Activated CD8-positive, alpha-beta T cell treated with anti-CD3 and anti-CD28 coated beads for 36 hours (primary cell): Measurements from ENCODE around the gene RRBP1. TPM values are rescaled to one million over a fixed set of nuclear protein-coding genes. Genes with fewer than 3 reads are reported as not detected.

Experiments
- ATAC-seq: fragments of 200-7000 bp; cut with Tn5 transposase; one replicate; pipeline ENCODE4 v1.10.0; 2021; ENCODE audit warnings: mild to moderate bottlenecking, moderate library complexity
- CTCF ChIA-PET: fragments of 350-600 bp; sonication (Branson Sonifier 250); formaldehyde crosslinking; loops from one replicate; lab custom pipeline; 2021; ENCODE audit warnings: antibody characterized with exemption; lab: Charles Lee
- POLR2A ChIA-PET: fragments of 350-600 bp; sonication (Branson Sonifier 250); formaldehyde crosslinking; loops from one replicate; lab custom pipeline; 2021; ENCODE audit warnings: antibody characterized with exemption; lab: Charles Lee
- DNase-seq: peaks from one replicate; pipeline ENCODE4 v3.0.0-alpha.2; 2020
- H3K27ac Mint-ChIP-seq: one replicate; pipeline ENCODE4 v1.8.0; 2021; ENCODE audit warnings: mild to moderate bottlenecking, mixed read lengths
- H3K27me3 Mint-ChIP-seq: one replicate; pipeline ENCODE4 v1.8.0; 2021; ENCODE audit warnings: mixed read lengths
- H3K36me3 Mint-ChIP-seq: one replicate; pipeline ENCODE4 v1.8.0; 2021; ENCODE audit warnings: low read depth, mixed read lengths
- H3K4me1 Mint-ChIP-seq: one replicate; pipeline ENCODE4 v1.8.0; 2021; ENCODE audit warnings: low read depth, mixed read lengths
- H3K4me3 Mint-ChIP-seq: one replicate; pipeline ENCODE4 v1.8.0; 2021; ENCODE audit warnings: mild to moderate bottlenecking, moderate library complexity, mixed read lengths
- H3K9me3 Mint-ChIP-seq: one replicate; pipeline ENCODE4 v1.8.0; 2021; ENCODE audit warnings: mixed read lengths
- CTCF ChIP-seq: fragments of 200-600 bp; IDR thresholded peaks from one replicate; pipeline ENCODE4 v1.8.0; 2022; ENCODE audit warnings: antibody characterized with exemption, mild to moderate bottlenecking
- intact Hi-C: fragments of 100-400 bp; cut with micrococcal nuclease; formaldehyde crosslinking; loops from one replicate; pipeline ENCODE4 v1.10.0; 2022
- total RNA-seq, 2 experiments: library from RNA; stranded (reverse); gene quantifications; one replicate each; pipeline ENCODE4 v1.2.3, GENCODE V29; 2021

Gene RRBP1
- total RNA-seq, 2 experiments from 2014 or later, result 35.2 to 35.9 TPM

- H3K4me3 Mint-ChIP-seq, result no peak overlapping the region
- no peaks in the 10 kb centered on the region for H3K4me1 Mint-ChIP-seq
- ChIA-PET POLR2A (no interaction called here), CTCF (no interaction called here)
- no peak overlapping the region for H3K27ac Mint-ChIP-seq
- no peak for TF ChIP-seq CTCF
- H3K36me3 Mint-ChIP-seq, result peaks cover 6% of the 10 kb centered on the region
- no peaks in the 10 kb centered on the region for H3K27me3 Mint-ChIP-seq
- intact Hi-C loops, result no loop called here
- no peaks in the 10 kb centered on the region for H3K9me3 Mint-ChIP-seq
- no peak for DNase-seq
- ATAC-seq, result no peak
These were observed 53.0 kb downstream of the RRBP1 start for GRCh38 chr20:17629025-17629424.

- no peak overlapping the region for H3K27ac Mint-ChIP-seq
- DNase-seq (no peak), ATAC-seq (no peak)
- ChIA-PET CTCF (interaction anchor here (1.1 kb wide), 1 partner anchor 123 kb away, joined by 4 read pairs; no protein-coding TSS in a partner anchor), POLR2A (no interaction called here)
- H3K4me1 Mint-ChIP-seq, result no peaks in the 10 kb centered on the region
- H3K36me3 Mint-ChIP-seq, result peaks cover 6% of the 10 kb centered on the region
- no peaks in the 10 kb centered on the region for H3K27me3 Mint-ChIP-seq
- intact Hi-C loops, result no loop called here
- TF ChIP-seq CTCF, result no peak
- no peaks in the 10 kb centered on the region for H3K9me3 Mint-ChIP-seq
- no peak overlapping the region for H3K4me3 Mint-ChIP-seq
These were observed 53.8 kb downstream of the RRBP1 start for GRCh38 chr20:17628101-17628841.

GRCh38 chr20:17627101-17627955 lies 54.7 kb downstream of the RRBP1 start:
- no peaks in the 10 kb centered on the region for H3K27me3 Mint-ChIP-seq
- no peak for DNase-seq
- intact Hi-C loops, result no loop called here
- ChIA-PET POLR2A (no interaction called here), CTCF (interaction anchor here (1.1 kb wide), 1 partner anchor 122 kb away, joined by 4 read pairs; no protein-coding TSS in a partner anchor)
- no peak overlapping the region for H3K4me3 Mint-ChIP-seq
- H3K4me1 Mint-ChIP-seq, result no peaks in the 10 kb centered on the region
- TF ChIP-seq CTCF, result no peak
- no peak for ATAC-seq
- H3K9me3 Mint-ChIP-seq, result no peaks in the 10 kb centered on the region
- no peak overlapping the region for H3K27ac Mint-ChIP-seq
- peaks cover 3% of the 10 kb centered on the region for H3K36me3 Mint-ChIP-seq

GRCh38 chr20:17626217-17627007 lies 55.6 kb downstream of the RRBP1 start:
- Mint-ChIP-seq H3K4me1 (no peaks in the 10 kb centered on the region), H3K36me3 (peaks cover 4% of the 10 kb centered on the region), H3K27me3 (no peaks in the 10 kb centered on the region), H3K27ac (no peak overlapping the region), H3K9me3 (no peaks in the 10 kb centered on the region), H3K4me3 (no peak overlapping the region)
- DNase-seq, result no peak
- POLR2A ChIA-PET, result no interaction called here
- CTCF ChIA-PET, result no interaction called here
- intact Hi-C loops, result no loop called here
- ATAC-seq, result no peak
- no peak for TF ChIP-seq CTCF
